HCT116 (cell line): ENCODE data around the gene TMEM271. TPM values are rescaled to one million over a fixed set of nuclear protein-coding genes. Genes with fewer than 3 reads are reported as not detected.

Experiments used
- ATAC-seq: fragments of 200-7000 bp; cut with Tn5 transposase; 2 replicates; pipeline ENCODE4 v1.9.1; 2020; ENCODE audit warnings: mild to moderate bottlenecking, moderate library complexity
- BruUV-seq: library from RNA; stranded (reverse); fragments of 400-500 nt; replicated peaks from 2 replicates; lab custom pipeline; 2021; lab: Mats Ljungman, UMichigan
- CTCF ChIA-PET: fragments of 300-600 bp; sonication (Branson Sonifier 250); formaldehyde crosslinking; loops from one replicate; lab custom pipeline; 2021; ENCODE audit warnings: antibody characterized with exemption; lab: Charles Lee
- POLR2A ChIA-PET: fragments of 300-600, 350-600 bp; sonication (Branson Sonifier 250); formaldehyde crosslinking; loops from one replicate; lab custom pipeline; 2021; ENCODE audit warnings: antibody characterized with exemption; lab: Charles Lee
- RAD21 ChIA-PET, 2 experiments: fragments of 300-600 bp; sonication (Branson Sonifier 250); formaldehyde crosslinking; loops; one replicate each; lab custom pipeline; 2023; ENCODE audit warnings: low total read pairs in 2 of 2; ENCODE audit not compliant: uncharacterized antibody in 2 of 2, unreplicated experiment in 2 of 2, low non-redundant PET in 1 of 2; lab: Charles Lee
- DNase-seq: peaks from one replicate; pipeline ENCODE4 v3.0.0-alpha.2; 2010; ENCODE audit warnings: low read depth, low spot score
- H2AFZ ChIP-seq: fragments of 200-600 bp; shearing (Covaris generic), sonication (generic); 2 replicates; pipeline ENCODE4 v1.6.1; 2017; ENCODE audit warnings: low read depth, mixed run types, mixed read lengths, antibody characterized with exemption, low read length; ENCODE audit not compliant: poor library complexity, severe bottlenecking
- H3K27ac ChIP-seq: 2 replicates; pipeline ENCODE4 v1.5.1; 2012; ENCODE audit warnings: low read depth, low read length
- H3K27me3 ChIP-seq: fragments of 200-600 bp; sonication (generic); 2 replicates; pipeline ENCODE4 v1.6.1; 2016; ENCODE audit warnings: mixed run types, low read length, mixed read lengths; ENCODE audit not compliant: insufficient read depth
- H3K36me3 ChIP-seq, 2 experiments: fragments of 200-500 bp in 1 of 2; fragments of 200-600 bp in 1 of 2; sonication (Bioruptor generic) in 1 of 2; sonication (generic) in 1 of 2; 2 replicates each; pipeline versions ENCODE4 v1.5.1 to v1.6.1; 2014 to 2016; ENCODE audit warnings: low read length in 2 of 2, inconsistent platforms in 1 of 2, mixed read lengths in 1 of 2, mixed run types in 1 of 2; ENCODE audit not compliant: insufficient read depth in 2 of 2, control insufficient read depth in 1 of 2
- H3K4me1 ChIP-seq, 2 experiments: fragments of 200-600 bp in 1 of 2; sonication (generic) in 1 of 2; 2 replicates each; pipeline versions ENCODE4 v1.5.1 to v1.6.1; 2012 to 2017; ENCODE audit warnings: low read length in 2 of 2, inconsistent platforms in 1 of 2, mild to moderate bottlenecking in 1 of 2, mixed read lengths in 1 of 2, mixed run types in 1 of 2, moderate library complexity in 1 of 2; ENCODE audit not compliant: insufficient read depth in 2 of 2, control insufficient read depth in 1 of 2
- H3K4me2 ChIP-seq: fragments of 200-600 bp; sonication (generic); 2 replicates; pipeline ENCODE4 v1.6.1; 2017; ENCODE audit warnings: mixed run types, low read length, mixed read lengths
- H3K4me3 ChIP-seq, 2 experiments: fragments of 200-600 bp in 1 of 2; sonication (generic) in 1 of 2; replicated peaks in 1 of 2; 2 replicates each; pipeline ENCODE4 v1.5.1; 2011 to 2016; ENCODE audit warnings: low read length in 2 of 2, control low read depth in 1 of 2, low read depth in 1 of 2, mild to moderate bottlenecking in 1 of 2, mixed read lengths in 1 of 2, mixed run types in 1 of 2
- H3K79me2 ChIP-seq: fragments of 200-600 bp; sonication (generic); 2 replicates; pipeline ENCODE4 v1.6.1; 2017; ENCODE audit warnings: mild to moderate bottlenecking, mixed run types, low read length, moderate library complexity, mixed read lengths; ENCODE audit not compliant: insufficient read depth
- H3K9ac ChIP-seq: fragments of 200-600 bp; sonication (generic); 2 replicates; pipeline ENCODE4 v1.6.1; 2016; ENCODE audit warnings: low read length, mixed read lengths
- H3K9me2 ChIP-seq: fragments of 200-600 bp; sonication (generic), shearing (Covaris generic); 2 replicates; pipeline ENCODE4 v1.6.1; 2017; ENCODE audit warnings: mixed run types, mild to moderate bottlenecking, moderate library complexity; ENCODE audit not compliant: insufficient read depth
- H3K9me3 ChIP-seq, 2 experiments: fragments of 200-500 bp in 1 of 2; fragments of 200-600 bp in 1 of 2; sonication (Bioruptor generic) in 1 of 2; sonication (generic) in 1 of 2; 2 replicates each; pipeline ENCODE4 v1.6.1; 2014 to 2017; ENCODE audit warnings: low read length in 2 of 2, mixed read lengths in 2 of 2, inconsistent platforms in 1 of 2, low read depth in 1 of 2, mild to moderate bottlenecking in 1 of 2, mixed run types in 1 of 2, moderate library complexity in 1 of 2; ENCODE audit not compliant: control insufficient read depth in 1 of 2, insufficient read depth in 1 of 2
- H4K20me1 ChIP-seq: fragments of 200-600 bp; sonication (generic), shearing (Covaris generic); 2 replicates; pipeline ENCODE4 v1.6.1; 2017; ENCODE audit warnings: mixed run types, mild to moderate bottlenecking, moderate library complexity; ENCODE audit not compliant: insufficient read depth
- ATF3 ChIP-seq: IDR thresholded peaks from 2 replicates; pipeline ENCODE4 v1.6.1; 2012
- CBX3 ChIP-seq: IDR thresholded peaks from 2 replicates; pipeline ENCODE4 v1.6.1; 2012; ENCODE audit warnings: low read depth
- CEBPB ChIP-seq: IDR thresholded peaks from 2 replicates; pipeline ENCODE4 v1.6.1; 2012; ENCODE audit warnings: low read depth
- CTCF ChIP-seq, 3 experiments: fragments of 200-600 bp in 1 of 3; sonication (generic) in 1 of 3; IDR thresholded peaks in 2 of 3; conservative IDR thresholded peaks in 1 of 3; 2 replicates each; pipeline ENCODE4 v1.5.1; 2012 to 2017; ENCODE audit warnings: low read depth in 2 of 3, low read length in 2 of 3, antibody characterized with exemption in 1 of 3, borderline replicate concordance in 1 of 3, control low read depth in 1 of 3, mild to moderate bottlenecking in 1 of 3, mixed read lengths in 1 of 3, mixed run types in 1 of 3, moderate library complexity in 1 of 3; ENCODE audit not compliant: insufficient read depth in 1 of 3
- EGR1 ChIP-seq: IDR thresholded peaks from 2 replicates; pipeline ENCODE4 v1.6.1; 2012; ENCODE audit warnings: low read depth
- ELF1 ChIP-seq: IDR thresholded peaks from 2 replicates; pipeline ENCODE4 v1.6.1; 2012; ENCODE audit warnings: low read depth, borderline replicate concordance
- EZH2 ChIP-seq: fragments of 200-600 bp; sonication (generic); IDR thresholded peaks from 2 replicates; pipeline ENCODE4 v1.6.1; 2017; ENCODE audit warnings: antibody characterized with exemption, mixed run types
- EZH2phosphoT487 ChIP-seq: fragments of 200-600 bp; IDR thresholded peaks from 2 replicates; pipeline ENCODE4 v1.6.1; 2018; ENCODE audit warnings: antibody characterized with exemption, borderline replicate concordance
- FOSL1 ChIP-seq: IDR thresholded peaks from 2 replicates; pipeline ENCODE4 v1.6.1; 2012; ENCODE audit warnings: low read depth
- JUND ChIP-seq: IDR thresholded peaks from 2 replicates; pipeline ENCODE4 v1.6.1; 2012
- POLR2A ChIP-seq: IDR thresholded peaks from 2 replicates; pipeline ENCODE4 v1.7.0; 2011; ENCODE audit warnings: borderline replicate concordance; ENCODE audit not compliant: insufficient read depth, insufficient read length; ENCODE audit errors: extremely low read depth
- POLR2AphosphoS5 ChIP-seq: IDR thresholded peaks from 2 replicates; pipeline ENCODE4 v1.6.1; 2011; ENCODE audit warnings: mild to moderate bottlenecking, low read depth, low read length, moderate library complexity
- RAD21 ChIP-seq: IDR thresholded peaks from 2 replicates; pipeline ENCODE4 v1.6.1; 2012; ENCODE audit warnings: low read depth, mild to moderate bottlenecking
- REST ChIP-seq: IDR thresholded peaks from 2 replicates; pipeline ENCODE4 v1.6.1; 2012; ENCODE audit warnings: low read depth
- SP1 ChIP-seq: IDR thresholded peaks from 2 replicates; pipeline ENCODE4 v1.6.1; 2012; ENCODE audit warnings: low read depth
- SRF ChIP-seq: IDR thresholded peaks from 2 replicates; pipeline ENCODE4 v1.6.1; 2012; ENCODE audit warnings: low read depth
- TCF7L2 ChIP-seq: IDR thresholded peaks from 2 replicates; pipeline ENCODE4 v1.7.0; 2011; ENCODE audit warnings: borderline replicate concordance, inconsistent platforms; ENCODE audit not compliant: insufficient read depth, insufficient read length; ENCODE audit errors: extremely low read depth
- YY1 ChIP-seq: IDR thresholded peaks from 2 replicates; pipeline ENCODE4 v1.6.1; 2011; ENCODE audit warnings: low read length, low read depth, moderate library complexity, mild to moderate bottlenecking; ENCODE audit not compliant: insufficient replicate concordance; ENCODE audit errors: extremely low read depth
- ZBTB33 ChIP-seq: IDR thresholded peaks from 2 replicates; pipeline ENCODE4 v1.6.1; 2011; ENCODE audit warnings: mild to moderate bottlenecking, low read length, moderate library complexity; ENCODE audit not compliant: insufficient replicate concordance; ENCODE audit errors: extremely low read depth
- ZNF274 ChIP-seq: fragments of 200-500 bp; sonication (Bioruptor generic); IDR thresholded peaks from 2 replicates; pipeline ENCODE4 v1.6.1; 2014; ENCODE audit warnings: mild to moderate bottlenecking, low read depth, low read length, inconsistent platforms
- intact Hi-C: fragments of 100-400 bp; cut with micrococcal nuclease; formaldehyde crosslinking; loops from 2 replicates; pipeline ENCODE4 v1.10.0; 2022
- total RNA-seq: library from RNA; stranded (reverse); gene quantifications from one replicate; pipeline ENCODE4 v1.2.1, GENCODE V29; 2021; ENCODE audit not compliant: unreplicated experiment

Gene TMEM271
- total RNA-seq, 1 experiment from 2014 or later = not detected

GRCh38 chr4:545612-546011 lies 30.5 kb downstream of the TMEM271 start:
- H2AFZ ChIP-seq = no peak overlapping the region
- intact Hi-C loops = no loop called here
- ChIA-PET CTCF (no interaction called here), RAD21 (no interaction called here), POLR2A (no interaction called here)
- no peaks in the 10 kb centered on the region for H3K79me2 ChIP-seq
- H3K4me1 ChIP-seq = no peaks in the 10 kb centered on the region
- H3K27me3 ChIP-seq = peaks cover 4% of the 10 kb centered on the region
- no peak overlapping the region for H3K9ac ChIP-seq
- H3K9me3 ChIP-seq = no peaks in the 10 kb centered on the region
- H3K4me2 ChIP-seq = no peak overlapping the region
- TF ChIP-seq RAD21 = no peak
- TF ChIP-seq FOSL1 = no peak
- no peak for TF ChIP-seq CBX3
- TF ChIP-seq CEBPB = no peak
- no peak for TF ChIP-seq POLR2A
- no peak for TF ChIP-seq JUND
- TF ChIP-seq ZBTB33 = no peak
- TF ChIP-seq EZH2phosphoT487 = no peak
- no peak for TF ChIP-seq ZNF274
- no peak for TF ChIP-seq EGR1
- TF ChIP-seq ELF1 = no peak
- TF ChIP-seq REST = no peak
- TF ChIP-seq CTCF (IDR thresholded peaks at IDR 0.05 in 2 of 3, conservative IDR thresholded peaks at IDR 0.05 in 1 of 3; ENCODE audit: borderline replicate concordance in 1 of 3, insufficient read depth in 1 of 3, low read depth in 2 of 3, low read length in 2 of 3) = no peak
- no peak for TF ChIP-seq EZH2
- no peak for TF ChIP-seq YY1
- TF ChIP-seq POLR2AphosphoS5 = no peak
- TF ChIP-seq TCF7L2 = no peak
- no peak for TF ChIP-seq SP1
- no peak for TF ChIP-seq SRF
- no peak for TF ChIP-seq ATF3
- no peak overlapping the region for H3K27ac ChIP-seq
- BruUV-seq = no TSS peak
- ATAC-seq = no peak
- no peak for DNase-seq
- H3K9me2 ChIP-seq = no peaks in the 10 kb centered on the region
- H3K36me3 ChIP-seq = no peaks in the 10 kb centered on the region
- no peak overlapping the region for H3K4me3 ChIP-seq
- H4K20me1 ChIP-seq = no peaks in the 10 kb centered on the region
